IPS DF 4.7 (cell line): ENCODE data around the gene TRDN.
"Not testable (repeated sequence)": the region's sequence is repeated elsewhere in the genome, so short reads cannot be mapped to it uniquely, and the experiment has no call there.

Experiments used
- DNase-seq: peaks from one replicate; pipeline ENCODE4 v3.0.0-alpha.2; 2013; ENCODE audit warnings: low spot score; ENCODE audit errors: extremely low read depth

Gene TRDN

GRCh38 chr6:123515715-123516114 is 121.0 kb downstream of the TRDN start:
- DNase-seq: no peak

DNA sequence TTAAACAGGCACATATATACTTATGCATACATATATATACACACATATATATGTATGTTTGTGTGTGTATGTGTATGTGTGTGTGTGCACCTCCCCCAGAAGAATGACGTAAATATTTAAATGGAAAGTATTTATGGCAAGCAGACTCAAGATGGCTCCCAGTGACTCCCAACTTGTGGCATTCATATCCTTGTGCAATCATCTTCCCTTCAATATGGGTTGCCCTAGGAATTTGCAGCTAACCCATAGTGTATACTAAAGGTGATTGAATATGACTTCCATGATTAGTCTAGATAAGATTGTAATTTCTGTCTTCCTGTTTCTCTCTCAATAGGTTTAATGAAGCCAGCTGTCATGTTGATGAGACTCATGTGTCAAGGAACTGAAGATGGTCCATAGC is 127.6 kb downstream of the TRDN start:
- DNase-seq: no peak

- DNase-seq: no peak
Observed at GRCh38 chr6:123508290-123508689, 128.5 kb downstream of the TRDN start.

DNA sequence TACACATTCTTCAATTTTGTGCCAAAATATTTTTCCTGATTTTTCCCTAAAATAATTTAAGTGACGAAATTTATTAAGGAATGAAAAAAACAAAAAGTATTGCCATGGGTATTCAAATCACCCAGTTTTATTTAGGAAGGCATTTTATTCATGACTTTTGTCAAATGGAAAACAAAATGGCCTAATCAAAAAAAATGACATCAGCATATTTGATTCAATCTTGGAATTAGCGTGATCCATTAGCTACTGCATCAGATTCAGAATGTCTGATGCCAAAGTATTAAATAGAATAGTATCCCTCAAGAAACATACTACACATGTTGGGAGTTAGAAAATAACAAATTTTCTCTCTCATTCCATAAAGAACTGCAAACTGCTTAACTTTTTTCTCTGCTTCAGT is 129.2 kb downstream of the TRDN start:
- no peak for DNase-seq

DNA sequence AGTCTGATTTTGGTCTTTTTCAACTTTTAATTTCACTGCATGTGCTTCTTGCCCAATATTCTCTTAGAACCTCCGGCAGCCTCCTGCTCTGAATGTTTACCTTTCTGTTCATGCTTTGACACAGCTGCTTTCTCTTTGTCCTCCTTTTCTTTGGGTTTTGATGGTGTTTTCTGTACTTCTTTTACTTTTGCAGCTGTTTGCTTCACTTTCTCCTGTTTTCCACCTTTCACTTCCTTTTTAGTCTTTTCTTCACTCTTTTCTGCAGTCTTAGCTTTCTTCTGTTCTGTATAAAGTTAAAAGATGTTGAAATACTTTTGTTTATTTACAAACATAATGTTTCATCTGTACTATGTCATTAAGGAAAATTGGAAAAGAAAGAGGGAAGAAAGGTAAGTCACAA is 133.1 kb downstream of the TRDN start:
- no peak for DNase-seq

- DNase-seq: no peak
Observed at GRCh38 chr6:123497025-123497424, 139.7 kb downstream of the TRDN start.

- no peak for DNase-seq
Observed at GRCh38 chr6:123489589-123489988, 147.2 kb downstream of the TRDN start.

GRCh38 chr6:123480986-123481385 is 155.8 kb downstream of the TRDN start:
- DNase-seq: no peak

DNA sequence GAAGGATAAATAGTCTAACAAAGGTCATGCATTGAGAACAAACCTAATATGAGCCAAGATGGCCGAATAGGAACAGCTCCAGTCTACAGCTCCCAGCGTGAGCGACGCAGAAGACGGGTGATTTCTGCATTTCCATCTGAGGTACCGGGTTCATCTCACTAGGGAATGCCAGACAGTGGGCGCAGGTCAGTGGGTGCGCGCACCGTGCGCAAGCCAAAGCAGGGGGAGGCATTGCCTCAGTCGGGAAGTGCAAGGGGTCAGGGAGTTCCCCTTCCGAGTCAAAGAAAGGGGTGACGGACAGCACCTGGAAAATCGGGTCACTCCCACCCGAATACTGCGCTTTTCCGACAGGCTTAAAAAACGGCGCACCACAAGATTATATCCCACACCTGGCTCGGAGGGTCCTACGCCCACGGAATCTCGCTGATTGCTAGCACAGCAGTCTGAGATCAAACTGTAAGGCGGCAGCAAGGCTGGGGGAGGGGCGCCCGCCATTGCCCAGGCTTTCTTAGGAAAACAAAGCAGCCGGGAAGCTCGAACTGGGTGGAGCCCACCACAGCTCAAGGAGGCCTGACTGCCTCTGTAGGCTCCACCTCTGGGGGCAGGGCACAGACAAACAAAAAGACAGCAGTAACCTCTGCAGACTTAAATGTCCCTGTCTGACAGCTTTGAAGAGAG is 164.6 kb downstream of the TRDN start:
- not testable (repeated sequence) for DNase-seq

DNA sequence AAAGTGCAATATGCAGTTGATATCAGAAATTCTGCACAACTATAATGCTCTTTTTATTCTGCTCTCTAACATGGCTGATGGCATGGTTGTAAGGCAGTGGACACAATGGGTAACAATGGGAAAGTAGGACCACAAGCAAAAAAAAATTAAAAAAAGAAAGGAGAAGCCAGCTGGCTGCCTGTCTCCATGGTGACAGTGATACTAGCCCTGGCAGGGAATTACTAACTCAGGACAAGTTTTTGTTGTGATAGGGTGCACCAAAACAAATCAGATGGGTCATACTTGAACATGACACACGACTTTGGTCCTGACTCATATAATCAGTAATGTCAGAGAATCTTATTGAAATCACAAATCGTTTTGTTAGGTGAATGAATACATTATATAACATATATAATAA is 169.4 kb downstream of the TRDN start:
- DNase-seq: no peak

DNA sequence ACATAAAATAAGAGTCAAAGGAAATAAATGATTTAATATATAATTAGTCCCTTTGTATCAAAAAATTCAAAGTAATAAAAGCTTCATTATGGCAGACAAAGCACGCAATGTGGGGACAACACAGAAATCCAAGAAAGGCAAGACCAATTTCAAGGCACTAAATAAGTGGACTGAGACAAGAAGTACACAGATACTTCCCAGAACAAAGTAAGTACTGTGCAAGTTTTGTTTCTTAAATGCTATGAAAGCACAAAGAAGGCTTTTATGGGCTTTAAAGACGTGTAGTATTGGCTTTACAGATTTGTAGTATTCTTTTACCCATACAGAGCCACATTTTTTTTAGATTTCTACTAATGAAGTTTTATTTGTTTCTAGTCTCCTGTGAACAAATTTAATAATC is 174.6 kb downstream of the TRDN start:
- DNase-seq: no peak

GRCh38 chr6:123458218-123458617 is 178.5 kb downstream of the TRDN start:
- DNase-seq: no peak

DNA sequence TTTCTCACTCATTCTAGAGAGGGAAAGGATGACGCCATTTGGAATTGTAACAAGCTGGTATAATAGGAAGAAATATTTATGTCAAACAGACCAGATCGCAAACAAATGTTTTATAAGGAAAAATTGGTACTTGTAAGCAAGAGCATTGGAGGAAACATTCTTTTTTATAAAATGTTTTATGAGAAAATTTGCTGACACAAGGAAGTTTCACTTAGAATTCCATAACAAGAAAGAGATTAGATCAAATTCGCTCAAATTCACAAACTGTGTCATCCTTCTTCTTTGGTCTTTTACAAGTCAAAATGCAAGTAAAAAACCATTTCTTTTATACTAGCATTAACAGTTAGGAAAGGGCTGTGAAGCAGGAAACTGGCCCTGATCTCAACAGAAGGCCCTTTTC is 179.9 kb downstream of the TRDN start:
- DNase-seq: no peak

DNA sequence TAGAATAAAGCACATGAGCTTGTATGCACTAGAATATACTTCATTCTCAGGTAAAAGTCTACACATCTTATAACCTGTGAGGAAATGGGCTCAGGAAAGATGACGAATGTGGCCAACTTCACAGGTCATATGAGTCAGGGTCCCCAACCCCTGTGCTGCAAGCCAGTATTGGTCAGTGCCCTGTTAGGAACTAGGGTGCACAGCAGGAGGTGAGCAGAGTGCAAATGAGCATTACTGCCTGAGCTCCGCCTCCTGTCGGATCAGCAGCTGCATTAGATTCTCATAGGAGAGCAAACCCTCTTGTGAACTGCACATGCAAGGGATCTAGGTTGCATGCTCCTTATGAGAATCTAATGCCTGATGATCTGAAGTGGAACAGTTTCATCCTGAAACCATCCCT is 182.3 kb downstream of the TRDN start:
- DNase-seq: no peak

GRCh38 chr6:123453071-123453470 is 183.7 kb downstream of the TRDN start:
- not testable (repeated sequence) for DNase-seq

GRCh38 chr6:123448306-123448884 is 188.4 kb downstream of the TRDN start:
- no peak for DNase-seq

- no peak for DNase-seq
Observed at GRCh38 chr6:123447315-123447937, 189.3 kb downstream of the TRDN start.

DNA sequence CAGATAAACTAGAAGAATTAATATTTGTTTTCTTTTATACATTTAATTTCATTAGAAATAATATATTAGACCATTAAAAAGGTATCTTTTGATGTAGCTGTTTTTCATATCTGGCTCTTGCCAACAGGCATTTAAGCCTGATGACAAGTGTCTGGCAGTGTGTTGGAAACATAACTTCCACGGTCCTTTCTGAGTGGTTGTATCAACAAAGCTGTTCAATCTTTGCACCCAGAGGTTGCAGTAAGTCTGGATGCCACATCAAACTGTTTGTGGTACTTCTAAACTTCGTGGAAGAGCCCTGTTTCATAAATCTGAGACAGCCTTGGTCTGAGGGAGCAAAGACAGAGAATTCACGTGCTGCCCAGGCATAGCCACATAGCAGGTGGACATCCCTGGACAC is 197.4 kb downstream of the TRDN start:
- no peak for DNase-seq

GRCh38 chr6:123434186-123434585 is 202.6 kb downstream of the TRDN start:
- no peak for DNase-seq

DNA sequence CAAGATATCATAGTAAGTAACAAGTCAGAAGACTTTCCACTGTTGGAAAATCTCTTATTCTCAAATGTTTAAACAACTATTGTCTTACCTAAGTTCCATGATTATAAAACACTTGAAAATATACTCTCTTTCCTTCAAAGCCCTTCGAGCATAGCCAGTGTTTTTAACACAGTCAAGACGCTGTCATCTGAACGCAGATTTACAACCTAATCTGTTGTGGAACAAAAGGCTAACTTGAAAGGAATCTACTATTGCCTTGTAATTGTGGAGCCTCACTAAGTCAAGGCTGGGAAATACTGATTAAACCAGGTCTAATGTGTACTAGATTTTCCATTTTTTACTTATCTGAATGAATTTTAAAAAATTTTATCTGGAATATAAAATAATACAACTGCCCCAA is 205.8 kb downstream of the TRDN start:
- DNase-seq: no peak

- DNase-seq: no peak
Observed at GRCh38 chr6:123427008-123427407, 209.7 kb downstream of the TRDN start.

- no peak for DNase-seq
Observed at GRCh38 chr6:123423130-123423529, 213.6 kb downstream of the TRDN start.

GRCh38 chr6:123420512-123420911 is 216.2 kb downstream of the TRDN start:
- DNase-seq: no peak
